ENCODE results near the gene CX3CR1.

The CX3CR1 gene

GRCh38 chr3:39290255-39290654 lies 10.4 kb upstream of the CX3CR1 start:
- no peak for DNase-seq

GRCh38 chr3:39289107-39289506 lies 9.3 kb upstream of the CX3CR1 start:
- no peak for DNase-seq

- DNase-seq: peak; percentile 57
Observed at GRCh38 chr3:39288300-39288808, 8.5 kb upstream of the CX3CR1 start.

GRCh38 chr3:39287216-39288164 lies 7.7 kb upstream of the CX3CR1 start:
- no peak for DNase-seq

- no peak for DNase-seq
Observed at GRCh38 chr3:39286771-39287170, 6.9 kb upstream of the CX3CR1 start.

GRCh38 chr3:39285332-39285731 lies 5.5 kb upstream of the CX3CR1 start:
- DNase-seq: no peak

- no peak for DNase-seq
Observed at GRCh38 chr3:39284457-39284881, 4.6 kb upstream of the CX3CR1 start.

GRCh38 chr3:39282057-39282456 lies 2.2 kb upstream of the CX3CR1 start:
- no peak for DNase-seq

- DNase-seq: no peak
Observed at GRCh38 chr3:39281533-39281932, 1.7 kb upstream of the CX3CR1 start.

- no peak for DNase-seq
Observed at GRCh38 chr3:39280571-39280970, 735 bp upstream of the CX3CR1 start.

- no peak for DNase-seq
Observed at GRCh38 chr3:39278616-39278935, 1.3 kb downstream of the CX3CR1 start.

GRCh38 chr3:39277893-39278615 lies 1.8 kb downstream of the CX3CR1 start:
- no peak for DNase-seq

GRCh38 chr3:39276746-39277145 lies 3.1 kb downstream of the CX3CR1 start:
- DNase-seq: no peak

GRCh38 chr3:39275963-39276593 lies 3.8 kb downstream of the CX3CR1 start:
- no peak for DNase-seq

- no peak for DNase-seq
Observed at GRCh38 chr3:39275052-39275451, 4.8 kb downstream of the CX3CR1 start.

GRCh38 chr3:39273119-39273518 lies 6.7 kb downstream of the CX3CR1 start:
- no peak for DNase-seq

GRCh38 chr3:39272191-39272590 lies 7.6 kb downstream of the CX3CR1 start:
- DNase-seq: no peak

- DNase-seq: no peak
Observed at GRCh38 chr3:39271363-39271914, 8.4 kb downstream of the CX3CR1 start.

- DNase-seq: no peak
Observed at GRCh38 chr3:39269528-39269927, 10.3 kb downstream of the CX3CR1 start.

GRCh38 chr3:39268549-39268900 lies 11.3 kb downstream of the CX3CR1 start:
- DNase-seq: no peak

- no peak for DNase-seq
Observed at GRCh38 chr3:39267631-39268548, 11.9 kb downstream of the CX3CR1 start.

- DNase-seq: no peak
Observed at GRCh38 chr3:39264053-39264452, 15.8 kb downstream of the CX3CR1 start.
